Thoracic aorta (tissue), 2 donors: Measurements from ENCODE around the gene SMIM3. TPM values are rescaled to one million over a fixed set of nuclear protein-coding genes. Genes with fewer than 3 reads are reported as not detected.
"Not testable (repeated sequence)": the region's sequence is repeated elsewhere in the genome, so short reads cannot be mapped to it uniquely, and the experiment has no call there.

Source experiments
- ATAC-seq: fragments of 150-250 bp; one replicate; pipeline ENCODE4 v1.8.0; 2017; ENCODE audit warnings: low read depth; ENCODE audit not compliant: insufficient number of reproducible peaks, low FRiP score
- DNase-seq: peaks from one replicate; pipeline ENCODE4 v3.0.0-alpha.2; 2020; ENCODE audit warnings: low spot score
- H3K27ac ChIP-seq, 2 donors: fragments of 200-600 bp; sonication (generic); 1 replicate in 1 of 2; 2 replicates in 1 of 2; pipeline ENCODE4 v1.5.1; 2016; ENCODE audit warnings: mild to moderate bottlenecking in 2 of 2, moderate library complexity in 2 of 2
- H3K27me3 ChIP-seq: fragments of 200-600 bp; sonication (generic); replicated peaks from 2 replicates; pipeline ENCODE4 v1.6.0; 2016; ENCODE audit warnings: mild to moderate bottlenecking; ENCODE audit not compliant: insufficient read depth
- H3K36me3 ChIP-seq: fragments of 200-600 bp; sonication (generic); one replicate; pipeline ENCODE4 v1.5.1; 2016
- H3K4me1 ChIP-seq, 2 donors: fragments of 200-600 bp; sonication (generic); 1 replicate in 1 of 2; 2 replicates in 1 of 2; pipeline versions ENCODE4 v1.5.1 to v1.6.0; 2016; ENCODE audit warnings: low read depth in 2 of 2, mild to moderate bottlenecking in 1 of 2; ENCODE audit not compliant: control insufficient read depth in 1 of 2
- H3K4me3 ChIP-seq: fragments of 200-600 bp; sonication (generic); 2 replicates; pipeline ENCODE4 v1.5.1; 2016; ENCODE audit warnings: mild to moderate bottlenecking
- H3K9me3 ChIP-seq: fragments of 200-600 bp; sonication (generic); 2 replicates; pipeline ENCODE4 v1.5.1; 2016
- total RNA-seq, 2 donors: library from RNA; depleted of rRNA; stranded (reverse); fragments of >200 nt; gene quantifications; one replicate each; pipeline versions ENCODE4 v1.1.0 to v1.2.3, GENCODE V29; 2016
- TF ChIP-seq, protein P1 (sequence below): fragments of 200-600 bp; sonication (generic); IDR thresholded peaks from one replicate; pipeline ENCODE4 v1.5.1; 2019; ENCODE audit warnings: antibody characterized with exemption

Gene SMIM3
- total RNA-seq, 2 donors from 2014 or later: 28.4 to 46.4 TPM

GRCh38 chr5:150740992-150741391, 37.6 kb upstream of the SMIM3 start:
- no peaks in the 10 kb centered on the region for H3K9me3 ChIP-seq
- H3K27me3 ChIP-seq: no peaks in the 10 kb centered on the region
- no peaks in the 10 kb centered on the region for H3K4me1 ChIP-seq
- no peaks in the 10 kb centered on the region for H3K36me3 ChIP-seq
- H3K27ac ChIP-seq: no peak overlapping the region
- no peak overlapping the region for H3K4me3 ChIP-seq
- ATAC-seq (no peak), DNase-seq (no peak)
- TF ChIP-seq, protein P1, sequence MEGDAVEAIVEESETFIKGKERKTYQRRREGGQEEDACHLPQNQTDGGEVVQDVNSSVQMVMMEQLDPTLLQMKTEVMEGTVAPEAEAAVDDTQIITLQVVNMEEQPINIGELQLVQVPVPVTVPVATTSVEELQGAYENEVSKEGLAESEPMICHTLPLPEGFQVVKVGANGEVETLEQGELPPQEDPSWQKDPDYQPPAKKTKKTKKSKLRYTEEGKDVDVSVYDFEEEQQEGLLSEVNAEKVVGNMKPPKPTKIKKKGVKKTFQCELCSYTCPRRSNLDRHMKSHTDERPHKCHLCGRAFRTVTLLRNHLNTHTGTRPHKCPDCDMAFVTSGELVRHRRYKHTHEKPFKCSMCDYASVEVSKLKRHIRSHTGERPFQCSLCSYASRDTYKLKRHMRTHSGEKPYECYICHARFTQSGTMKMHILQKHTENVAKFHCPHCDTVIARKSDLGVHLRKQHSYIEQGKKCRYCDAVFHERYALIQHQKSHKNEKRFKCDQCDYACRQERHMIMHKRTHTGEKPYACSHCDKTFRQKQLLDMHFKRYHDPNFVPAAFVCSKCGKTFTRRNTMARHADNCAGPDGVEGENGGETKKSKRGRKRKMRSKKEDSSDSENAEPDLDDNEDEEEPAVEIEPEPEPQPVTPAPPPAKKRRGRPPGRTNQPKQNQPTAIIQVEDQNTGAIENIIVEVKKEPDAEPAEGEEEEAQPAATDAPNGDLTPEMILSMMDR: no peak

GRCh38 chr5:150742455-150743141, 36.0 kb upstream of the SMIM3 start:
- H3K36me3 ChIP-seq, H3K4me1 ChIP-seq, ATAC-seq, H3K27ac ChIP-seq, H3K4me3 ChIP-seq, DNase-seq, H3K27me3 ChIP-seq, H3K9me3 ChIP-seq: not testable (repeated sequence)

GRCh38 chr5:150743142-150743488, 35.4 kb upstream of the SMIM3 start:
- H3K36me3 ChIP-seq, H3K4me1 ChIP-seq, H3K27me3 ChIP-seq, ATAC-seq, H3K4me3 ChIP-seq, H3K27ac ChIP-seq, DNase-seq, H3K9me3 ChIP-seq: not testable (repeated sequence)

DNA sequence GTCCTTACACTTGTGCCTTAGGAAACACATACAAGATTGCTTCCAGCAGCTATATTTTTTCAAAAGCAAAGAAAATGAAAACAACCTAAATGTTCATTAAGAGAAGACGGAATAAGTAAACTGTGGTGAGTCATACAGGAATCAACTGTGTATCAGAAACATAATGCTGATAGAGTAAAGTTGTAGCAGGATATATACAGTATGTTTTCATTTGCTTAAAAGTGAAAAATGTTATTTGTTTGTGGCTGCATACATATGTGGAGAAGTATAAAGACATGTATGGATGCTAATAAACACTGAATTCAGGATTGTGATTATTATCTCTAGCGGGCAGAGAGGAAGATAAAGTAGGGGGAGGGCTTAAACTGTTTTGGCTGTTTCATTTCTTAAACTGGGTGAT, 28.1 kb upstream of the SMIM3 start:
- no peak for ATAC-seq
- TF ChIP-seq, protein P1: no peak
- DNase-seq: no peak
- Histone ChIP-seq H3K27ac (peak overlapping the region in 1 of 2 donors; percentile 12), H3K9me3 (no peaks in the 10 kb centered on the region), H3K36me3 (peaks cover 28% of the 10 kb centered on the region), H3K4me3 (no peak overlapping the region), H3K27me3 (no peaks in the 10 kb centered on the region), H3K4me1 (peaks cover 6 to 14% of the 10 kb centered on the region in 2 donors)

GRCh38 chr5:150751096-150751891, 27.3 kb upstream of the SMIM3 start:
- ATAC-seq: no peak
- no peaks in the 10 kb centered on the region for H3K27me3 ChIP-seq
- peaks cover 6 to 14% of the 10 kb centered on the region in 2 donors for H3K4me1 ChIP-seq

GRCh38 chr5:150753463-150753862, 25.1 kb upstream of the SMIM3 start:
- Histone ChIP-seq H3K27me3 (no peaks in the 10 kb centered on the region), H3K4me3 (no peak overlapping the region), H3K27ac (no peak overlapping the region), H3K4me1 (peaks cover 18 to 23% of the 10 kb centered on the region in 2 donors), H3K9me3 (no peaks in the 10 kb centered on the region), H3K36me3 (peaks cover 28% of the 10 kb centered on the region)
- ATAC-seq (no peak), DNase-seq (no peak)
- TF ChIP-seq, protein P1: no peak

More at GRCh38 chr5:150751096-150751891, 27.3 kb upstream of the SMIM3 start:
- TF ChIP-seq, protein P1: no peak
- Histone ChIP-seq H3K27ac (no peak overlapping the region), H3K4me3 (no peak overlapping the region), H3K36me3 (peaks cover 28% of the 10 kb centered on the region), H3K9me3 (no peaks in the 10 kb centered on the region)
- DNase-seq: no peak
